SK-N-SH treated with all-trans-retinoic acid at 6 μM for 48 hours (cell line): ENCODE results near the gene PDSS2.

ENCODE experiments used
- ATAC-seq: fragments of 200-7000 bp; cut with Tn5 transposase; 3 replicates; pipeline ENCODE4 v1.9.1; 2020; ENCODE audit warnings: mild to moderate bottlenecking, moderate library complexity
- ARNTL ChIP-seq: fragments of 450-650 bp; formaldehyde crosslinking; IDR thresholded peaks from 2 replicates; pipeline ENCODE4 v1.5.0; 2020; ENCODE audit warnings: low read depth, mild to moderate bottlenecking, moderate library complexity, borderline replicate concordance
- BACH2 ChIP-seq: fragments of 250-450 bp; sonication (Bioruptor Pico); IDR thresholded peaks from 2 replicates; pipeline ENCODE4 v1.9.0; 2021; ENCODE audit warnings: mild to moderate bottlenecking, borderline replicate concordance
- CREB5 ChIP-seq: fragments of 250-450 bp; sonication (Bioruptor Pico); IDR thresholded peaks from 2 replicates; pipeline ENCODE4 v1.5.1; 2020; ENCODE audit warnings: low read depth, mild to moderate bottlenecking, moderate library complexity
- CSDC2 ChIP-seq: fragments of 250-450 bp; sonication (Bioruptor Pico); IDR thresholded peaks from 2 replicates; pipeline ENCODE4 v1.5.0; 2020; ENCODE audit warnings: mild to moderate bottlenecking, moderate library complexity
- CSRNP3 ChIP-seq: fragments of 250-450 bp; sonication (Bioruptor Pico); IDR thresholded peaks from 2 replicates; pipeline ENCODE4 v1.5.1; 2021; ENCODE audit warnings: mild to moderate bottlenecking, moderate library complexity
- ESRRG ChIP-seq: fragments of 250-450 bp; sonication (Bioruptor Pico); IDR thresholded peaks from 2 replicates; pipeline ENCODE4 v1.6.1; 2021; ENCODE audit warnings: mild to moderate bottlenecking
- GLIS3 ChIP-seq: fragments of 250-450 bp; sonication (Bioruptor Pico); IDR thresholded peaks from 2 replicates; pipeline ENCODE4 v1.5.0; 2020; ENCODE audit warnings: mild to moderate bottlenecking, moderate library complexity
- ISL1 ChIP-seq: fragments of 250-450 bp; sonication (Bioruptor Pico); IDR thresholded peaks from 2 replicates; pipeline ENCODE4 v2.1.2; 2022; ENCODE audit warnings: mild to moderate bottlenecking, moderate library complexity
- OSR1 ChIP-seq: fragments of 250-450 bp; sonication (Bioruptor Pico); IDR thresholded peaks from 2 replicates; pipeline ENCODE4 v1.8.0; 2022; ENCODE audit warnings: moderate library complexity, mild to moderate bottlenecking, inconsistent platforms
- PATZ1 ChIP-seq: fragments of 250-450 bp; sonication (Bioruptor Pico); IDR thresholded peaks from 2 replicates; pipeline ENCODE4 v1.8.0; 2020; ENCODE audit warnings: mild to moderate bottlenecking, moderate library complexity, borderline replicate concordance
- POU6F1 ChIP-seq: fragments of 250-450 bp; sonication (Bioruptor Pico); IDR thresholded peaks from 2 replicates; pipeline ENCODE4 v1.8.0; 2021; ENCODE audit warnings: low read depth, mild to moderate bottlenecking, moderate library complexity, borderline replicate concordance
- PPARA ChIP-seq: fragments of 250-450 bp; sonication (Bioruptor Pico); IDR thresholded peaks from 2 replicates; pipeline ENCODE4 v1.5.0; 2020; ENCODE audit warnings: mild to moderate bottlenecking, borderline replicate concordance
- RARB ChIP-seq: fragments of 250-450 bp; sonication (Bioruptor Pico); IDR thresholded peaks from 2 replicates; pipeline ENCODE4 v1.8.0; 2021; ENCODE audit warnings: mild to moderate bottlenecking, moderate library complexity
- SNAI2 ChIP-seq: fragments of 250-450 bp; sonication (Bioruptor Pico); IDR thresholded peaks from 2 replicates; pipeline ENCODE4 v1.5.0; 2020; ENCODE audit warnings: mild to moderate bottlenecking, moderate library complexity
- TCF4 ChIP-seq: fragments of 250-450 bp; sonication (Bioruptor Pico); IDR thresholded peaks from 2 replicates; pipeline ENCODE4 v1.8.0; 2021; ENCODE audit warnings: mild to moderate bottlenecking, moderate library complexity, borderline replicate concordance
- TOX ChIP-seq: fragments of 250-450 bp; sonication (Bioruptor Pico); IDR thresholded peaks from 2 replicates; pipeline ENCODE4 v1.8.0; 2021; ENCODE audit warnings: mild to moderate bottlenecking, moderate library complexity, borderline replicate concordance
- TSHZ2 ChIP-seq: fragments of 250-450 bp; sonication (Bioruptor Pico); IDR thresholded peaks from 2 replicates; pipeline ENCODE4 v1.5.0; 2020; ENCODE audit warnings: mild to moderate bottlenecking, moderate library complexity
- ZC3H10 ChIP-seq: fragments of 250-450 bp; sonication (Bioruptor Pico); IDR thresholded peaks from 2 replicates; pipeline ENCODE4 v1.5.1; 2021; ENCODE audit warnings: mild to moderate bottlenecking, moderate library complexity
- ZFP3 ChIP-seq: fragments of 250-450 bp; sonication (Bioruptor Pico); IDR thresholded peaks from 2 replicates; pipeline ENCODE4 v1.5.0; 2020; ENCODE audit warnings: mild to moderate bottlenecking, moderate library complexity
- ZFP30 ChIP-seq: fragments of 450-650 bp; formaldehyde crosslinking; IDR thresholded peaks from 2 replicates; pipeline ENCODE4 v1.5.0; 2022; ENCODE audit warnings: mild to moderate bottlenecking, moderate library complexity
- ZNF565 ChIP-seq: fragments of 450-650 bp; formaldehyde crosslinking; conservative IDR thresholded peaks from 2 replicates; pipeline ENCODE4 v1.5.0; 2020; ENCODE audit warnings: low read depth, mild to moderate bottlenecking, moderate library complexity
- ZNF70 ChIP-seq: fragments of 450-650 bp; formaldehyde crosslinking; IDR thresholded peaks from 2 replicates; pipeline ENCODE4 v1.5.0; 2020; ENCODE audit warnings: mild to moderate bottlenecking, moderate library complexity
- ZNF8 ChIP-seq: fragments of 450-650 bp; formaldehyde crosslinking; IDR thresholded peaks from 2 replicates; pipeline ENCODE4 v1.5.0; 2020; ENCODE audit warnings: mild to moderate bottlenecking, moderate library complexity

Gene PDSS2

GRCh38 chr6:107444277-107444676, 15.1 kb downstream of the PDSS2 start:
- no peak for ATAC-seq
- no peak for TF ChIP-seq ZNF565
- TF ChIP-seq ESRRG, result no peak
- no peak for TF ChIP-seq ZC3H10 (CRISPR knock-in tag)
- no peak for TF ChIP-seq ARNTL (CRISPR knock-in tag)
- no peak for TF ChIP-seq ISL1 (CRISPR knock-in tag)
- no peak for TF ChIP-seq ZNF8 (CRISPR knock-in tag)
- TF ChIP-seq TSHZ2, result no peak
- TF ChIP-seq TCF4 (CRISPR knock-in tag), result no peak
- no peak for TF ChIP-seq OSR1 (CRISPR knock-in tag)
- TF ChIP-seq CREB5, result no peak
- no peak for TF ChIP-seq ZFP3 (CRISPR knock-in tag)
- no peak for TF ChIP-seq TOX (CRISPR knock-in tag)
- TF ChIP-seq POU6F1 (CRISPR knock-in tag), result no peak
- no peak for TF ChIP-seq PPARA
- TF ChIP-seq ZNF70, result no peak
- TF ChIP-seq BACH2 (CRISPR knock-in tag), result no peak
- no peak for TF ChIP-seq RARB (CRISPR knock-in tag)
- no peak for TF ChIP-seq ZFP30 (CRISPR knock-in tag)
- no peak for TF ChIP-seq SNAI2 (CRISPR knock-in tag)
- no peak for TF ChIP-seq CSDC2 (CRISPR knock-in tag)
- TF ChIP-seq, all 23 proteins: peak for 0

- TF ChIP-seq ZC3H10 (CRISPR knock-in tag) (no peak), PPARA (no peak), SNAI2 (CRISPR knock-in tag) (no peak), ZNF70 (no peak), GLIS3 (CRISPR knock-in tag) (no peak), PATZ1 (CRISPR knock-in tag) (no peak), RARB (CRISPR knock-in tag) (no peak), BACH2 (CRISPR knock-in tag) (no peak), CSDC2 (CRISPR knock-in tag) (no peak), ZNF8 (CRISPR knock-in tag) (no peak), POU6F1 (CRISPR knock-in tag) (no peak), ZFP3 (CRISPR knock-in tag) (no peak), ISL1 (CRISPR knock-in tag) (no peak), TCF4 (CRISPR knock-in tag) (no peak), CSRNP3 (CRISPR knock-in tag) (no peak), ZFP30 (CRISPR knock-in tag) (no peak), TOX (CRISPR knock-in tag) (no peak), ZNF565 (no peak), OSR1 (CRISPR knock-in tag) (no peak), ESRRG (no peak)
- ATAC-seq, result no peak
Measured at GRCh38 chr6:107443608-107444267, 15.6 kb downstream of the PDSS2 start.
